K562 (cell line): ENCODE results near the gene CFAP92. TPM values are rescaled to one million over a fixed set of nuclear protein-coding genes. Genes with fewer than 3 reads are reported as not detected.

Experiments used
- CTCFL ChIP-seq: IDR thresholded peaks from 2 replicates; pipeline ENCODE4 v1.6.1; 2011; ENCODE audit warnings: borderline replicate concordance, low read depth, mild to moderate bottlenecking, moderate library complexity, low read length; ENCODE audit not compliant: insufficient read depth, poor library complexity, severe bottlenecking
- CXXC5 ChIP-seq: fragments of 250-450 bp; sonication (Bioruptor Pico); IDR thresholded peaks from 2 replicates; pipeline ENCODE4 v1.8.0; 2022; ENCODE audit warnings: inconsistent platforms, mild to moderate bottlenecking, moderate library complexity
- EZH2 ChIP-seq: IDR thresholded peaks from 2 replicates; pipeline ENCODE4 v1.6.1; 2012; ENCODE audit warnings: low read depth, mild to moderate bottlenecking, inconsistent platforms, low read length, borderline replicate concordance
- FOXK2 ChIP-seq, 2 experiments: fragments of 450-650 bp; IDR thresholded peaks in 1 of 2; conservative IDR thresholded peaks in 1 of 2; 2 replicates each; pipeline ENCODE4 v1.6.1; 2016; ENCODE audit warnings: low read depth in 2 of 2, mild to moderate bottlenecking in 1 of 2
- HNRNPK ChIP-seq: fragments of 200-400 bp; formaldehyde crosslinking; IDR thresholded peaks from one replicate; pipeline ENCODE4 v1.6.1; 2018; ENCODE audit warnings: mild to moderate bottlenecking, low read depth, low read length; ENCODE audit not compliant: poor library complexity, severe bottlenecking
- JUND ChIP-seq, 2 experiments: IDR thresholded peaks; 2 replicates in 1 of 2; 3 replicates in 1 of 2; pipeline ENCODE4 v1.6.1; 2011; ENCODE audit warnings: borderline replicate concordance in 2 of 2, low read depth in 2 of 2, low read length in 2 of 2, improper control_type of control experiment in 1 of 2, missing biosample characterization in 1 of 2, missing genetic modification characterization in 1 of 2, missing genetic modification reagents in 1 of 2
- MAFK ChIP-seq: IDR thresholded peaks from 2 replicates; pipeline ENCODE4 v1.6.1; 2011; ENCODE audit warnings: low read length, improper control_type of control experiment
- MEIS2 ChIP-seq: fragments of 450-650 bp; IDR thresholded peaks from 2 replicates; pipeline ENCODE4 v1.6.1; 2014; ENCODE audit warnings: mild to moderate bottlenecking; ENCODE audit not compliant: partially characterized antibody
- MNT ChIP-seq, 2 experiments: fragments of 450-650 bp; conservative IDR thresholded peaks; 2 replicates each; pipeline ENCODE4 v1.6.1; 2017; ENCODE audit warnings: mild to moderate bottlenecking in 2 of 2, moderate library complexity in 2 of 2
- NR2C2 ChIP-seq, 2 experiments: fragments of 200-800 bp in 1 of 2; sonication (Bioruptor generic) in 1 of 2; sonication (generic) in 1 of 2; formaldehyde crosslinking in 1 of 2; IDR thresholded peaks; 2 replicates each; pipeline versions ENCODE4 v1.6.1 to v1.8.0; 2016 to 2022; ENCODE audit warnings: mild to moderate bottlenecking in 1 of 2, missing compliant biosample characterization in 1 of 2, missing genetic modification characterization in 1 of 2, missing genetic modification reagents in 1 of 2
- PHTF2 ChIP-seq: fragments of 250-450 bp; sonication (Bioruptor Pico); IDR thresholded peaks from 2 replicates; pipeline ENCODE4 v1.5.0; 2021; ENCODE audit warnings: mild to moderate bottlenecking
- RAD51 ChIP-seq: fragments of 450-650 bp; IDR thresholded peaks from 2 replicates; pipeline ENCODE4 v1.7.1; 2016; ENCODE audit warnings: low read depth, mild to moderate bottlenecking, borderline replicate concordance
- SNIP1 ChIP-seq: fragments of 450-650 bp; IDR thresholded peaks from 2 replicates; pipeline ENCODE4 v1.7.1; 2017; ENCODE audit warnings: low read depth, mild to moderate bottlenecking
- SRF ChIP-seq, 2 experiments: fragments of 250-450, 450-650 bp in 1 of 2; sonication (Bioruptor Pico) in 1 of 2; sonication (generic) in 1 of 2; formaldehyde crosslinking; IDR thresholded peaks; 2 replicates each; pipeline versions ENCODE4 v1.5.0 to v1.5.1; 2020 to 2022; ENCODE audit warnings: mild to moderate bottlenecking in 1 of 2, missing genetic modification reagents in 1 of 2
- SUPT5H ChIP-seq: fragments of 450-650 bp; IDR thresholded peaks from 2 replicates; pipeline ENCODE4 v1.6.1; 2016
- ZNF143 ChIP-seq: sonication (generic); formaldehyde crosslinking; IDR thresholded peaks from 2 replicates; pipeline ENCODE4 v1.9.0; 2022; ENCODE audit warnings: mild to moderate bottlenecking, missing genetic modification reagents
- ZNF146 ChIP-seq: IDR thresholded peaks from one replicate; pipeline ENCODE4 v1.6.1; 2018; ENCODE audit warnings: missing compliant biosample characterization; ENCODE audit not compliant: unreplicated experiment
- ZNF282 ChIP-seq: sonication (generic); formaldehyde crosslinking; IDR thresholded peaks from 2 replicates; pipeline ENCODE4 v1.8.1; 2023; ENCODE audit warnings: missing genetic modification reagents
- ZNF699 ChIP-seq: fragments of 250-450 bp; sonication (Bioruptor Pico); IDR thresholded peaks from 2 replicates; pipeline ENCODE4 v1.8.0; 2021; ENCODE audit warnings: mild to moderate bottlenecking, moderate library complexity; ENCODE audit not compliant: insufficient replicate concordance
- polyA plus RNA-seq, 8 experiments: library from polyadenylated mRNA; depleted of rRNA in 4 of 8; stranded (reverse) in 5 of 8; unstranded in 3 of 8; fragments of >200 nt; fragmentation: Nextera tagmentation in 2 of 8; fragmentation: Illumina TruSeq in 1 of 8; extraction: Ambion mirVana in 2 of 8; extraction: Trizol in 1 of 8; gene quantifications; 2 replicates each; pipeline versions ENCODE4 v1.2.1 to v1.2.3, GENCODE V29; 2011 to 2014; ENCODE audit warnings: inconsistent platforms in 1 of 8, missing spikeins in 1 of 8
- total RNA-seq, 7 experiments: library from RNA; depleted of rRNA in 6 of 7; stranded (reverse); fragments of >200 nt in 6 of 7; fragmentation: Illumina TruSeq in 2 of 7; extraction: Trizol in 2 of 7; gene quantifications; 2 replicates each; pipeline versions ENCODE4 v1.2.1 to v1.2.3, GENCODE V29; 2011 to 2021; ENCODE audit warnings: low replicate concordance in 1 of 7
- TF ChIP-seq, protein P1 (sequence below): IDR thresholded peaks from 2 replicates; pipeline ENCODE4 v1.6.1; 2012; ENCODE audit warnings: low read depth, low read length, improper control_type of control experiment, borderline replicate concordance

Gene CFAP92
- total and polyA plus RNA-seq, 9 of the 15 experiments (the other 6 are each of a cell fraction or from before 2014, with no cell fraction given): 0.06 to 0.62 (median 0.36) TPM

- peak; percentile 93 to 97 for TF ChIP-seq MNT (conservative IDR thresholded peaks at IDR 0.05)
- TF ChIP-seq HNRNPK: no peak
- TF ChIP-seq PHTF2 (CRISPR knock-in tag): no peak
- TF ChIP-seq, protein P1, sequence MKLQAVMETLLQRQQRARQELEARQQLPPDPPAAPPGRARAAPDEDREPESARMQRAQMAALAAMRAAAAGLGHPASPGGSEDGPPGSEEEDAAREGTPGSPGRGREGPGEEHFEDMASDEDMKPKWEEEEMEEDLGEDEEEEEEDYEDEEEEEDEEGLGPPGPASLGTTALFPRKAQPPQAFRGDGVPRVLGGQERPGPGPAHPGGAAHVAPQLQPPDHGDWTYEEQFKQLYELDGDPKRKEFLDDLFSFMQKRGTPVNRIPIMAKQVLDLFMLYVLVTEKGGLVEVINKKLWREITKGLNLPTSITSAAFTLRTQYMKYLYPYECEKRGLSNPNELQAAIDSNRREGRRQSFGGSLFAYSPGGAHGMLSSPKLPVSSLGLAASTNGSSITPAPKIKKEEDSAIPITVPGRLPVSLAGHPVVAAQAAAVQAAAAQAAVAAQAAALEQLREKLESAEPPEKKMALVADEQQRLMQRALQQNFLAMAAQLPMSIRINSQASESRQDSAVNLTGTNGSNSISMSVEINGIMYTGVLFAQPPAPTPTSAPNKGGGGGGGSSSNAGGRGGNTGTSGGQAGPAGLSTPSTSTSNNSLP: no peak
- peak; percentile 90 for TF ChIP-seq CXXC5
- TF ChIP-seq JUND (IDR thresholded peaks at IDR 0.05; ENCODE audit: borderline replicate concordance, low read depth, low read length): peak; percentile 91
- TF ChIP-seq JUND (tag; IDR thresholded peaks at IDR 0.05; ENCODE audit: borderline replicate concordance, low read depth, low read length): peak; percentile 69; the same call in 2 of the 3 replicates
- no peak for TF ChIP-seq CTCFL
- peak in 1 of 2 experiments; percentile 65; a peak in 1 of 4 replicates for TF ChIP-seq SRF (CRISPR knock-in tag; IDR thresholded peaks at IDR 0.05)
- TF ChIP-seq SUPT5H: peak; percentile 83
- TF ChIP-seq SNIP1: peak; percentile 89
- TF ChIP-seq FOXK2 (conservative IDR thresholded peaks at IDR 0.05 in 1 of 2, IDR thresholded peaks at IDR 0.05 in 1 of 2; ENCODE audit: low read depth in 2 of 2): peak; percentile 74 to 81
- TF ChIP-seq EZH2: no peak
- peak; percentile 94 for TF ChIP-seq RAD51
- TF ChIP-seq ZNF143 (CRISPR knock-in tag): no peak
- TF ChIP-seq MAFK: peak; percentile 2; the same call in 1 of the 2 replicates
- TF ChIP-seq ZNF146: no peak
- no peak for TF ChIP-seq ZNF699 (CRISPR knock-in tag)
- TF ChIP-seq NR2C2 (CRISPR knock-in tag; IDR thresholded peaks at IDR 0.05): no peak
- TF ChIP-seq NR2C2 (tag; IDR thresholded peaks at IDR 0.05): peak; percentile 79
- peak; percentile 79 for TF ChIP-seq MEIS2
- TF ChIP-seq ZNF282: peak; percentile 89; the same call in 1 of the 2 replicates
Measured at GRCh38 chr3:128879125-128879969, 114.5 kb downstream of the CFAP92 start, which contains the start of gene ACAD9 (continued).
